ENCODE data around the gene REPIN1.

DNA sequence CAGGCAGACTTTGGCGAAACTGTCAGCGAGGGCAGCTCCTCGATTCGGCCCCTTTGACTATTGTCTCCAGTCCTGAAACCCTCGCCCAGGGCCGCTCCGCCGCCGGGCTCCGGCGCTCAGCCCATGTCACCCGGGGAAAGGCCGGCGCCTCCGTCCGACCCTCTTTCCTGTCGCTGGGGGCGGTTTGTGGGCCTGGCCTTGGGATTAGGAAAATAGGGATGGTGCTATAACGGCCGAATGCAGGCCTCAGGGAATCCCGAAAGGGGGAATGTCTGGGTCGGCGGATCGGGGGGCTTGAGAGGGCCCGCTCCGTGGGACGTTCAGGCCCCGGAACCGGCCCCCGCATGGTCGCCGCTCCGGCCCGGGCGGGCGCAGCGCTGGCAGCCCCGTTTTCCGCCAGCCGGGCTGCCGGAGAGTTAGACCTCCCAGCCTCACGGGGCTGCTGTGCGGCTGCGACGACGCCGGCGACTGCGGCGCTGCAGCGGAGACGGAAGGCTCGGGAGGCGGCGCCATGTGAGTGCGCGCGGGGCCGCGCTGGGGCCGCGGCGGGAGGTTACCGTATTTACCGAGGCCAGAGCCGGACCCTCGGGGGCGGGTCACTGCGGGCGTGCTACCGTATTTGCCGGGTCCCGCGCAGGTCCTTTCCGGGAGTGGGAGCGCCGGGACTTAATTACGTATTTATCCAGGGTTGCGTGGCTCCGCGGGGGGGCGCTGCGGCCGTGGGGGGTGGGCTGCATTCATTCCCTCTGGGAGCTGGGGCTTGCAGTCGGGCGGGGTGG lies 36.4 kb downstream of the REPIN1 start:
- peak in 1 of 3 donors; percentile 6 for TF ChIP-seq CTCF (IDR thresholded peaks at IDR 0.05)
- peak; percentile 86 for TF ChIP-seq POLR2A (IDR thresholded peaks at IDR 0.05)
